ENCODE results near the gene SLCO3A1. TPM values are rescaled to one million over a fixed set of nuclear protein-coding genes. Genes with fewer than 3 reads are reported as not detected.

The SLCO3A1 gene
- total RNA-seq, 1 experiment from 2014 or later: 9.1 TPM

DNA sequence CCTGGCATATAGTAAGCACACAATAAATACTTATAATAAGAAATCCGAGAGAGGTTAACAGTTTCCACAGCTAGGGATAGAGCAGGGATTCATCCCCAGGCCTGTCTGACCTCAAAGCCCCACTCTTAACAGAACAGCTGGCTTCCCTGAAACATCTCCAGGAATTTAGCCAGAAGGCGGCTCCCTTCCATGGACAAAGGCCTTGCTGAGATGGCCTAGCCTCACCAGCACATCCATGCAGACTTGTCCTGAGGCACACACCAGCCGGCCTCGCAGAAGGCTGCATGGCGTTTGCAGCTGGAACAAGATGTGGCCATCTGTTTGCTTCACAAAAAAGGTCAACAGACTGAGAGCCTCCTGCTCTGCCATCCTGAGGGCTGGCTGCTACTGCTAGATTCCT, 245.4 kb downstream of the SLCO3A1 start:
- ATAC-seq (peak; percentile 55), DNase-seq (ENCODE audit: low spot score) (peak; percentile 49)
- H3K4me3 Mint-ChIP-seq: no peak overlapping the region
- ChIA-PET CTCF (interaction anchor here (0.9 to 2.6 kb wide), 13 partner anchors 9 to 616 kb away, joined by 3 to 20 read pairs (median 4); no protein-coding TSS in a partner anchor), POLR2A (interaction anchor here (0.7 kb wide), 1 partner anchor 789 kb away, joined by 3 read pairs; no protein-coding TSS in a partner anchor)
- H3K27ac Mint-ChIP-seq: no peak overlapping the region
- TF ChIP-seq IRF1 (CRISPR knock-in tag; IDR thresholded peaks at IDR 0.05): no peak
- TF ChIP-seq ZNF121 (CRISPR knock-in tag; IDR thresholded peaks at IDR 0.05): peak; percentile 86
- no peaks in the 10 kb centered on the region for H3K27me3 Mint-ChIP-seq (ENCODE audit: low read depth)
- peaks cover 10% of the 10 kb centered on the region for H3K9me3 Mint-ChIP-seq
- peaks cover 43% of the 10 kb centered on the region for H3K4me1 Mint-ChIP-seq
- H3K36me3 Mint-ChIP-seq: peaks cover 11% of the 10 kb centered on the region

GRCh38 chr15:92100301-92100700, 246.8 kb downstream of the SLCO3A1 start:
- TF ChIP-seq ZNF317 (CRISPR knock-in tag; IDR thresholded peaks at IDR 0.05; ENCODE audit: borderline replicate concordance, low read depth) (no peak), CBFB (CRISPR knock-in tag; IDR thresholded peaks at IDR 0.05; ENCODE audit: low read depth) (no peak), CDX4 (CRISPR knock-in tag; IDR thresholded peaks at IDR 0.05; ENCODE audit: borderline replicate concordance) (no peak), GRHL2 (CRISPR knock-in tag; IDR thresholded peaks at IDR 0.05; ENCODE audit: insufficient replicate concordance, severe bottlenecking) (no peak)
- TF ChIP-seq, protein P1, sequence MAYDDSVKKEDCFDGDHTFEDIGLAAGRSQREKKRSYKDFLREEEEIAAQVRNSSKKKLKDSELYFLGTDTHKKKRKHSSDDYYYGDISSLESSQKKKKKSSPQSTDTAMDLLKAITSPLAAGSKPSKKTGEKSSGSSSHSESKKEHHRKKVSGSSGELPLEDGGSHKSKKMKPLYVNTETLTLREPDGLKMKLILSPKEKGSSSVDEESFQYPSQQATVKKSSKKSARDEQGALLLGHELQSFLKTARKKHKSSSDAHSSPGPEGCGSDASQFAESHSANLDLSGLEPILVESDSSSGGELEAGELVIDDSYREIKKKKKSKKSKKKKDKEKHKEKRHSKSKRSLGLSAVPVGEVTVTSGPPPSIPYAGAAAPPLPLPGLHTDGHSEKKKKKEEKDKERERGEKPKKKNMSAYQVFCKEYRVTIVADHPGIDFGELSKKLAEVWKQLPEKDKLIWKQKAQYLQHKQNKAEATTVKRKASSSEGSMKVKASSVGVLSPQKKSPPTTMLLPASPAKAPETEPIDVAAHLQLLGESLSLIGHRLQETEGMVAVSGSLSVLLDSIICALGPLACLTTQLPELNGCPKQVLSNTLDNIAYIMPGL (CRISPR knock-in tag; IDR thresholded peaks at IDR 0.05): no peak
- TF ChIP-seq, protein P2, sequence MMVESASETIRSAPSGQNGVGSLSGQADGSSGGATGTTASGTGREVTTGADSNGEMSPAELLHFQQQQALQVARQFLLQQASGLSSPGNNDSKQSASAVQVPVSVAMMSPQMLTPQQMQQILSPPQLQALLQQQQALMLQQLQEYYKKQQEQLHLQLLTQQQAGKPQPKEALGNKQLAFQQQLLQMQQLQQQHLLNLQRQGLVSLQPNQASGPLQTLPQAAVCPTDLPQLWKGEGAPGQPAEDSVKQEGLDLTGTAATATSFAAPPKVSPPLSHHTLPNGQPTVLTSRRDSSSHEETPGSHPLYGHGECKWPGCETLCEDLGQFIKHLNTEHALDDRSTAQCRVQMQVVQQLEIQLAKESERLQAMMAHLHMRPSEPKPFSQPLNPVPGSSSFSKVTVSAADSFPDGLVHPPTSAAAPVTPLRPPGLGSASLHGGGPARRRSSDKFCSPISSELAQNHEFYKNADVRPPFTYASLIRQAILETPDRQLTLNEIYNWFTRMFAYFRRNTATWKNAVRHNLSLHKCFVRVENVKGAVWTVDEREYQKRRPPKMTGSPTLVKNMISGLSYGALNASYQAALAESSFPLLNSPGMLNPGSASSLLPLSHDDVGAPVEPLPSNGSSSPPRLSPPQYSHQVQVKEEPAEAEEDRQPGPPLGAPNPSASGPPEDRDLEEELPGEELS (CRISPR knock-in tag; IDR thresholded peaks at IDR 0.05): no peak
- DNase-seq (ENCODE audit: low spot score) (no peak), ATAC-seq (no peak)
- Mint-ChIP-seq H3K4me3 (no peak overlapping the region), H3K36me3 (peaks cover 11% of the 10 kb centered on the region), H3K27ac (no peak overlapping the region), H3K27me3 (ENCODE audit: low read depth) (no peaks in the 10 kb centered on the region), H3K9me3 (peaks cover 10% of the 10 kb centered on the region), H3K4me1 (peaks cover 50% of the 10 kb centered on the region)
- POLR2A ChIA-PET: no interaction called here
- CTCF ChIA-PET: no interaction called here

- TF ChIP-seq, protein P1 (CRISPR knock-in tag; IDR thresholded peaks at IDR 0.05): no peak
- no peak for TF ChIP-seq FOXJ3 (CRISPR knock-in tag; IDR thresholded peaks at IDR 0.05; ENCODE audit: borderline replicate concordance)
- no peak for TF ChIP-seq RELA (CRISPR knock-in tag; IDR thresholded peaks at IDR 0.05; ENCODE audit: borderline replicate concordance)
- TF ChIP-seq GABPB1 (CRISPR knock-in tag; IDR thresholded peaks at IDR 0.05): no peak
- POLR2A ChIA-PET: no interaction called here
These were observed 247.2 kb downstream of the SLCO3A1 start for GRCh38 chr15:92100751-92101150.

More at GRCh38 chr15:92100751-92101150, 247.2 kb downstream of the SLCO3A1 start:
- Mint-ChIP-seq H3K27ac (no peak overlapping the region), H3K27me3 (ENCODE audit: low read depth) (no peaks in the 10 kb centered on the region), H3K9me3 (peaks cover 10% of the 10 kb centered on the region), H3K36me3 (peaks cover 11% of the 10 kb centered on the region), H3K4me1 (peaks cover 54% of the 10 kb centered on the region), H3K4me3 (no peak overlapping the region)
- no peak for DNase-seq (ENCODE audit: low spot score)
- CTCF ChIA-PET: interaction anchor here (1.7 kb wide), 1 partner anchor 9 kb away, joined by 3 read pairs; no protein-coding TSS in a partner anchor
- no peak for ATAC-seq
